ENCODE data around the gene GOLGB1.

DNA sequence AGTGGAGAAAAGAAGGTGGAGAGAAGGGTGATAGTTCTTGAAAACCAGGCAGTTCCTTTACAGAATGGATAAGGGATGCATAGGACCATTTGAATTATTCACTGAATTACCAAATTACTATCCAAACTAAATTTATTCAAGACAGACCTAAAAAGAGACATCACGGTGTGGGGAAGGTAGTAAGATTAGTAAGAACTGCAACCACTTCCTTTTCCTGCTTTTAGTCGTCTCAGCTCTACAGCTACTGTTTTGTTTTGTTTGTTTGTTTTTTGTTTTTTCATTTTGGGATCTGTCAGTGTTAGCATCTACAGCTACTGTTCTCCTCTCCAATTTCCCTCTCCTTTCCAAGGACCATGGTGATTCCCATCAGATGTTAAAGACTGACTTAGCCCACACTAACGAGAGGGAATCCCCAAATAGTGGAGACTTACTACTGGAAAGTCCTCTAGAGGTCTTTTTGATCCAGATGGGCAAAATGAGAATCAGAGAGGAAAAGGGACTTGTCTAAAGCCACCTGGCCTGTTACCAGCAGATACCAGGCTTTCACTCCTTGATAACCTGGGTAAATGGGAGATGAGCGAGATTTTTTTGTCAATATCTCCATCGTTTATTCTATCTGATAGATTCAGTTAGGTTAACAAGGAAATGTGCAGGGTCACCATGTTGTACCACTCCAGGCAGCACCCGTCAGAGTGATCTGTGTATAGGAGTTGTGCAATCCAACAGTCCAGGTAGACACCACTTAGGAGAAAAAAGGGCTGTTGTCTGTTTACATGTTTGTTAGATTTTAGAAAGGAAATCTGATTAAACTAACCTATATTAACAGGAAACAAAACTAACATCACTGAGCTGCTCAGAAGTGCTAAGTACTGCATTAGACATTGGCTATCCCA is 94.8 kb downstream of the GOLGB1 start:
- TF ChIP-seq, protein P1, sequence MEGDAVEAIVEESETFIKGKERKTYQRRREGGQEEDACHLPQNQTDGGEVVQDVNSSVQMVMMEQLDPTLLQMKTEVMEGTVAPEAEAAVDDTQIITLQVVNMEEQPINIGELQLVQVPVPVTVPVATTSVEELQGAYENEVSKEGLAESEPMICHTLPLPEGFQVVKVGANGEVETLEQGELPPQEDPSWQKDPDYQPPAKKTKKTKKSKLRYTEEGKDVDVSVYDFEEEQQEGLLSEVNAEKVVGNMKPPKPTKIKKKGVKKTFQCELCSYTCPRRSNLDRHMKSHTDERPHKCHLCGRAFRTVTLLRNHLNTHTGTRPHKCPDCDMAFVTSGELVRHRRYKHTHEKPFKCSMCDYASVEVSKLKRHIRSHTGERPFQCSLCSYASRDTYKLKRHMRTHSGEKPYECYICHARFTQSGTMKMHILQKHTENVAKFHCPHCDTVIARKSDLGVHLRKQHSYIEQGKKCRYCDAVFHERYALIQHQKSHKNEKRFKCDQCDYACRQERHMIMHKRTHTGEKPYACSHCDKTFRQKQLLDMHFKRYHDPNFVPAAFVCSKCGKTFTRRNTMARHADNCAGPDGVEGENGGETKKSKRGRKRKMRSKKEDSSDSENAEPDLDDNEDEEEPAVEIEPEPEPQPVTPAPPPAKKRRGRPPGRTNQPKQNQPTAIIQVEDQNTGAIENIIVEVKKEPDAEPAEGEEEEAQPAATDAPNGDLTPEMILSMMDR (IDR thresholded peaks at IDR 0.05): no peak
- no peak for TF ChIP-seq POLR2A (IDR thresholded peaks at IDR 0.05)
